ENCODE data around the gene ZNF800.

ZNF800 gene

GRCh38 chr7:127342596-127342995 is 49.9 kb downstream of the ZNF800 start:
- Histone ChIP-seq H3K9me3 (replicated peaks in 1 of 2; ENCODE audit: control insufficient read depth in 2 of 2, insufficient read depth in 1 of 2, low read depth in 1 of 2, low read length in 2 of 2) (peaks cover 2 to 4% of the 10 kb centered on the region in 2 donors), H2BK5ac (ENCODE audit: low read length) (no peak overlapping the region), H3K23ac (ENCODE audit: low read depth, low read length, poor library complexity) (no peak overlapping the region), H3K4me1 (ENCODE audit: control insufficient read depth in 2 of 2, insufficient read depth in 1 of 2, low read depth in 1 of 2, low read length in 2 of 2) (peaks cover 2 to 3% of the 10 kb centered on the region in 2 donors), H2BK12ac (ENCODE audit: low read length) (no peak overlapping the region), H2BK120ac (ENCODE audit: low read depth, low read length) (no peak overlapping the region), H4K91ac (ENCODE audit: low read depth, low read length, poor library complexity) (no peak overlapping the region), H2AK5ac (ENCODE audit: low read depth, low read length) (no peak overlapping the region), H3K27ac (replicated peaks; ENCODE audit: low read length) (no peak overlapping the region), H3K14ac (ENCODE audit: low read length) (no peak overlapping the region), H3K9ac (ENCODE audit: low read depth, low read length, poor library complexity) (no peak overlapping the region), H3K18ac (ENCODE audit: low read length) (no peak overlapping the region), H2AFZ (ENCODE audit: low read length) (no peak overlapping the region), H3K4me2 (ENCODE audit: insufficient read depth, low read length, poor library complexity, severe bottlenecking) (no peak overlapping the region), H3K79me1 (ENCODE audit: low read depth, low read length) (no peaks in the 10 kb centered on the region), H3K4ac (ENCODE audit: low read length) (no peak overlapping the region), H3K36me3 (replicated peaks in 1 of 2; ENCODE audit: control insufficient read depth in 2 of 2, insufficient read depth in 2 of 2, low read length in 2 of 2) (no peaks in the 10 kb centered on the region), H3K4me3 (ENCODE audit: low read length in 2 of 2) (no peak overlapping the region), H3K27me3 (ENCODE audit: control insufficient read depth in 3 of 3, insufficient read depth in 3 of 3, low read depth in 1 of 3, low read length in 3 of 3) (no peaks in the 10 kb centered on the region), H4K8ac (ENCODE audit: low read depth, low read length) (no peak overlapping the region), H2BK15ac (ENCODE audit: low read length) (no peak overlapping the region)
- no CpG with 5 or more reads among the region's 1 CpG for WGBS, 2 donors (ENCODE audit: extremely low coverage in 2 of 2, insufficient read length in 2 of 2, insufficient replicate concordance in 1 of 2)
- no peak for DNase-seq (ENCODE audit: low spot score)

- no peak overlapping the region for H3K4me2 ChIP-seq (ENCODE audit: insufficient read depth, low read length, poor library complexity, severe bottlenecking)
- no peak for DNase-seq (ENCODE audit: low spot score)
- H3K79me1 ChIP-seq (ENCODE audit: low read depth, low read length) = no peaks in the 10 kb centered on the region
- H2BK120ac ChIP-seq (ENCODE audit: low read depth, low read length) = no peak overlapping the region
- H3K18ac ChIP-seq (ENCODE audit: low read length) = no peak overlapping the region
- no peak overlapping the region for H4K91ac ChIP-seq (ENCODE audit: low read depth, low read length, poor library complexity)
- H2AFZ ChIP-seq (ENCODE audit: low read length) = no peak overlapping the region
- H3K36me3 ChIP-seq (replicated peaks in 1 of 2; ENCODE audit: control insufficient read depth in 2 of 2, insufficient read depth in 2 of 2, low read length in 2 of 2) = no peaks in the 10 kb centered on the region
- no peaks in the 10 kb centered on the region for H3K27me3 ChIP-seq (ENCODE audit: control insufficient read depth in 3 of 3, insufficient read depth in 3 of 3, low read depth in 1 of 3, low read length in 3 of 3)
- no peak overlapping the region for H2BK15ac ChIP-seq (ENCODE audit: low read length)
- H3K14ac ChIP-seq (ENCODE audit: low read length) = no peak overlapping the region
- WGBS, 2 donors (ENCODE audit: extremely low coverage in 2 of 2, insufficient read length in 2 of 2, insufficient replicate concordance in 1 of 2) = no CpG with 5 or more reads among the region's 1 CpG
- no peaks in the 10 kb centered on the region for H3K4me1 ChIP-seq (ENCODE audit: control insufficient read depth in 2 of 2, insufficient read depth in 1 of 2, low read depth in 1 of 2, low read length in 2 of 2)
- no peak overlapping the region for H3K4ac ChIP-seq (ENCODE audit: low read length)
- no peak overlapping the region for H2BK5ac ChIP-seq (ENCODE audit: low read length)
- no peak overlapping the region for H4K8ac ChIP-seq (ENCODE audit: low read depth, low read length)
- H3K9me3 ChIP-seq (replicated peaks in 1 of 2; ENCODE audit: control insufficient read depth in 2 of 2, insufficient read depth in 1 of 2, low read depth in 1 of 2, low read length in 2 of 2) = no peaks in the 10 kb centered on the region
- H3K23ac ChIP-seq (ENCODE audit: low read depth, low read length, poor library complexity) = no peak overlapping the region
- H2AK5ac ChIP-seq (ENCODE audit: low read depth, low read length) = no peak overlapping the region
- H3K4me3 ChIP-seq (ENCODE audit: low read length in 2 of 2) = no peak overlapping the region
- H2BK12ac ChIP-seq (ENCODE audit: low read length) = no peak overlapping the region
- no peak overlapping the region for H3K27ac ChIP-seq (replicated peaks; ENCODE audit: low read length)
- no peak overlapping the region for H3K9ac ChIP-seq (ENCODE audit: low read depth, low read length, poor library complexity)
Observed at GRCh38 chr7:127338122-127338521, 54.4 kb downstream of the ZNF800 start.

- H3K79me1 ChIP-seq (ENCODE audit: low read depth, low read length) = no peaks in the 10 kb centered on the region
- H4K91ac ChIP-seq (ENCODE audit: low read depth, low read length, poor library complexity) = no peak overlapping the region
- H4K8ac ChIP-seq (ENCODE audit: low read depth, low read length) = no peak overlapping the region
- H3K36me3 ChIP-seq (replicated peaks in 1 of 2; ENCODE audit: control insufficient read depth in 2 of 2, insufficient read depth in 2 of 2, low read length in 2 of 2) = no peaks in the 10 kb centered on the region
- no peak overlapping the region for H2BK15ac ChIP-seq (ENCODE audit: low read length)
- H3K9ac ChIP-seq (ENCODE audit: low read depth, low read length, poor library complexity) = no peak overlapping the region
- no peak overlapping the region for H2BK12ac ChIP-seq (ENCODE audit: low read length)
- no peak overlapping the region for H3K4me2 ChIP-seq (ENCODE audit: insufficient read depth, low read length, poor library complexity, severe bottlenecking)
- no CpG with 5 or more reads among the region's 5 CpGs for WGBS, 2 donors (ENCODE audit: extremely low coverage in 2 of 2, insufficient read length in 2 of 2, insufficient replicate concordance in 1 of 2)
- H3K4ac ChIP-seq (ENCODE audit: low read length) = no peak overlapping the region
- H2BK120ac ChIP-seq (ENCODE audit: low read depth, low read length) = no peak overlapping the region
- no peak overlapping the region for H2BK5ac ChIP-seq (ENCODE audit: low read length)
- no peak overlapping the region for H3K23ac ChIP-seq (ENCODE audit: low read depth, low read length, poor library complexity)
- no peak overlapping the region for H2AK5ac ChIP-seq (ENCODE audit: low read depth, low read length)
- H3K14ac ChIP-seq (ENCODE audit: low read length) = no peak overlapping the region
- H3K27ac ChIP-seq (replicated peaks; ENCODE audit: low read length) = no peak overlapping the region
- H2AFZ ChIP-seq (ENCODE audit: low read length) = no peak overlapping the region
- no peaks in the 10 kb centered on the region for H3K4me1 ChIP-seq (ENCODE audit: control insufficient read depth in 2 of 2, insufficient read depth in 1 of 2, low read depth in 1 of 2, low read length in 2 of 2)
- H3K18ac ChIP-seq (ENCODE audit: low read length) = no peak overlapping the region
- no peak for DNase-seq (ENCODE audit: low spot score)
- no peak overlapping the region for H3K4me3 ChIP-seq (ENCODE audit: low read length in 2 of 2)
- H3K27me3 ChIP-seq (ENCODE audit: control insufficient read depth in 3 of 3, insufficient read depth in 3 of 3, low read depth in 1 of 3, low read length in 3 of 3) = no peaks in the 10 kb centered on the region
- no peaks in the 10 kb centered on the region for H3K9me3 ChIP-seq (replicated peaks in 1 of 2; ENCODE audit: control insufficient read depth in 2 of 2, insufficient read depth in 1 of 2, low read depth in 1 of 2, low read length in 2 of 2)
Observed at GRCh38 chr7:127337581-127337980, 54.9 kb downstream of the ZNF800 start.

- H3K4me2 ChIP-seq (ENCODE audit: insufficient read depth, low read length, poor library complexity, severe bottlenecking) = no peak overlapping the region
- no peak overlapping the region for H3K14ac ChIP-seq (ENCODE audit: low read length)
- H4K8ac ChIP-seq (ENCODE audit: low read depth, low read length) = no peak overlapping the region
- H4K91ac ChIP-seq (ENCODE audit: low read depth, low read length, poor library complexity) = no peak overlapping the region
- no peak overlapping the region for H3K23ac ChIP-seq (ENCODE audit: low read depth, low read length, poor library complexity)
- no peak overlapping the region for H3K4ac ChIP-seq (ENCODE audit: low read length)
- H3K9me3 ChIP-seq (replicated peaks in 1 of 2; ENCODE audit: control insufficient read depth in 2 of 2, insufficient read depth in 1 of 2, low read depth in 1 of 2, low read length in 2 of 2) = no peaks in the 10 kb centered on the region
- no peak overlapping the region for H2AK5ac ChIP-seq (ENCODE audit: low read depth, low read length)
- no peak overlapping the region for H2BK120ac ChIP-seq (ENCODE audit: low read depth, low read length)
- no peak overlapping the region for H2AFZ ChIP-seq (ENCODE audit: low read length)
- H3K4me3 ChIP-seq (ENCODE audit: low read length in 2 of 2) = no peak overlapping the region
- H3K36me3 ChIP-seq (replicated peaks in 1 of 2; ENCODE audit: control insufficient read depth in 2 of 2, insufficient read depth in 2 of 2, low read length in 2 of 2) = no peaks in the 10 kb centered on the region
- H2BK12ac ChIP-seq (ENCODE audit: low read length) = no peak overlapping the region
- H2BK5ac ChIP-seq (ENCODE audit: low read length) = no peak overlapping the region
- no CpG with 5 or more reads among the region's 2 CpGs for WGBS, 2 donors (ENCODE audit: extremely low coverage in 2 of 2, insufficient read length in 2 of 2, insufficient replicate concordance in 1 of 2)
- H3K4me1 ChIP-seq (ENCODE audit: control insufficient read depth in 2 of 2, insufficient read depth in 1 of 2, low read depth in 1 of 2, low read length in 2 of 2) = no peaks in the 10 kb centered on the region
- no peak for DNase-seq (ENCODE audit: low spot score)
- H2BK15ac ChIP-seq (ENCODE audit: low read length) = no peak overlapping the region
- no peak overlapping the region for H3K9ac ChIP-seq (ENCODE audit: low read depth, low read length, poor library complexity)
- no peak overlapping the region for H3K27ac ChIP-seq (replicated peaks; ENCODE audit: low read length)
- no peak overlapping the region for H3K18ac ChIP-seq (ENCODE audit: low read length)
- no peaks in the 10 kb centered on the region for H3K27me3 ChIP-seq (ENCODE audit: control insufficient read depth in 3 of 3, insufficient read depth in 3 of 3, low read depth in 1 of 3, low read length in 3 of 3)
- no peaks in the 10 kb centered on the region for H3K79me1 ChIP-seq (ENCODE audit: low read depth, low read length)
Observed at GRCh38 chr7:127336458-127336857, 56.0 kb downstream of the ZNF800 start.
